Cortex of kidney (tissue), 1 donor: ENCODE measurements around the gene AGPAT4.

ENCODE experiments used
- DNase-seq: peaks from one replicate; lab custom pipeline; 2025; lab: John Stamatoyannopoulos, UW

The AGPAT4 gene

GRCh38 chr6:161281092-161281491 is 7.2 kb upstream of the AGPAT4 start:
- no peak for DNase-seq

- no peak for DNase-seq
These were observed 6.0 kb upstream of the AGPAT4 start for GRCh38 chr6:161279677-161280415.

DNA sequence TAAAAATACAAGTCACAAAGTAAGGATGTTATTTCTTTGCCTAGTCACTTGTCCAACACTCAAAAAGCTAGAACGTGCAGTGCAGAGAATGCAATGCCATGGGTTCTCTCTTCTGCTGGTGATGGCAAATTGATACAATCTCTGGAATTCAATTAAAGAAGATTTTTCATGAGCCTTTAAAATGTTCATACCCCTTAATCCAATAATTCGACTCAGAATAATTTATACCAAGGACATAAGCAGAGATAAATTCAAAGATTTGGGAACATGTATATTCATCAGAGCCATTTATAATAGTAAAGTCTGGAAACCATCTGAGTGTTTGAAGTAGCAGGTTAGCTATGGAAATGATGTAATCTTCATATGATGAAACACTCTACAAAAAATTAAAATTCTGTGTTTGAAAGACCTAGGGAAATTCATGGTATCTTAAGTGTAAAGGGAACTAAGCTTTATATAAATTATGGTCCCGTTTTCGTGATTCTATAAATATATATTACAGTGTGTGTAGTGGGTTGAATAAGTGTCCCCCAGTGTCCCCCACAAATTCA is 2.8 kb upstream of the AGPAT4 start:
- no peak for DNase-seq

- DNase-seq = no peak
These were observed 1.0 kb upstream of the AGPAT4 start for GRCh38 chr6:161274898-161275297.

DNA sequence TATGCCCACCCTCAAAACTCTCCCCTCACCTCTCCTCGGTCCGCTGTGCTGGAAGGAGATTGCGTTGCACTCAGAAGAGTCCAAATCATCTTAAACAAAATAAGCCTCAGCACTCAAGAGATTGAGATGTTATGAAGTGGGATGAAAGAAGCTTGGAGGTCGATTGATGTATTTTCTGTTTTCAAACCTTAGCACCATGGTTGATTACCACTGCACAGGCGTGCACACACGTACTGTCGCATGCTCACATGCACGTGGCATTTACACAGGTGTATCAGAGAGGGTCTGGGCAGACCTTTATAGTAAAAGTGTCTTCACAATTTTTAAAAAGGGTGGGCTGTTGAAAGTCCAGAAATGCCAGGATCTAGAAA is 612 bp upstream of the AGPAT4 start:
- DNase-seq = no peak

GRCh38 chr6:161273274-161273751 is 548 bp downstream of the AGPAT4 start:
- no peak for DNase-seq

DNA sequence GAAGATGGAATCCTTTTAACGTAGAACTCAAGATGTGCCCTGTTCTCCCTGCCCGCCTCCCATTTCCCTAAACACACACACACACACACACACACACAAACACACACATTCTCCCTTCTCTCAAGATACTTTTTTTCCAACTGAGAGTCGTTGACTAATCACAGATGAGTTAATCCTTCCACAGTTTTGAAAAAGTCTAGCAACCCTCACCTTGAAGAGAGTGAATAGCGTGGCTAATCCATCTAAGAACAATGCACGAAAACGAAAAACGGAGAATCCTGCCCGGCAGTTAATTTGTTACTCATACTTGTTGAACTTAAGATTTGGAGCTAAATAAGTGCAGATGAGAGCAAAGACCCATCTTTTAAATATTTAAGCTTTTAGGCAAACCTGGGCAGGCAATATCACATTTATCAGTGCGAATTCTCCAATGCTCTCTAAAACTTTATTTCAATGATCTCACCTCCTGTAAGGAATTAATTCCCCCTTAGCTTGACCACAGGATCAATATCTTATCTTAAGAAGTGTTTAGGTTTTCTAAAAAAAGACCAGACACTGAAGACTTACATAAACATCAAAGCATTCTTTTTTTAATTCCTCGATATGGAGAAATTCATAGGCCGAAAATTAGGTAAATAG is 1.1 kb downstream of the AGPAT4 start:
- DNase-seq = no peak

DNA sequence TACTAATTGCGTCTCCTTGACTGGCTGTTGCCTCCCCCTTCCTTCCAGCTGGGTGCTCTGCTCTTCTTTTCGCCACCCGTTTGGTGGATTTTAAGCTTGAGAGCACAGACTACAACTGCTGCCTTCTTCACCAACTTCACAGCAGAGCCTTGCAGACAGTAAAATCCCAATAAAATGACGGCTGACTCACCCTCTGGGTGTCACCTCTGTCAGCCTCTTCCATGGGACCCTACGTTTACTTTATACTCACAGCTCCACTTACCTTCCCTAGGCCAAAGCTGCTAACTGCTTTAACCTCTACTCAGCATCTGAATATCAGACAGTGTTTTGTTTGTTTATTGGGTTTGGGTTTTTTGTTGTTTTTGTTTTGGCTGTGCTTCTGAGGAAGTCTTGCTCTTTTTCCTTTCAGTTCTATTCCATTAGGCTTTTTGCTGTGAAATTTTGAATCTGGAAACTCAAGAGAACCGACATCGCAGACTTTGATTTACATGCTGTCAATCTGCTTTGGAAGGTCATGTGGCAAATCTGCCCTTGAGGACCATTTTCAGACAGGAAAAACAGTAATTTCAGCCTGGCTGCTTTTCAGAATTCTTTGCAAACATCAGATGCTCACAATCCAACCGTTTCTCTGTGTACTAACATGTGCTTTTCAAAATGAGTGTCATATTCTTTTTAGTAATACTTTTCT is 2.4 kb downstream of the AGPAT4 start:
- no peak for DNase-seq

GRCh38 chr6:161270116-161270515 is 3.7 kb downstream of the AGPAT4 start:
- DNase-seq = no peak

GRCh38 chr6:161269310-161269709 is 4.6 kb downstream of the AGPAT4 start:
- DNase-seq = no peak

GRCh38 chr6:161268531-161269210 is 5.2 kb downstream of the AGPAT4 start:
- DNase-seq = no peak

DNA sequence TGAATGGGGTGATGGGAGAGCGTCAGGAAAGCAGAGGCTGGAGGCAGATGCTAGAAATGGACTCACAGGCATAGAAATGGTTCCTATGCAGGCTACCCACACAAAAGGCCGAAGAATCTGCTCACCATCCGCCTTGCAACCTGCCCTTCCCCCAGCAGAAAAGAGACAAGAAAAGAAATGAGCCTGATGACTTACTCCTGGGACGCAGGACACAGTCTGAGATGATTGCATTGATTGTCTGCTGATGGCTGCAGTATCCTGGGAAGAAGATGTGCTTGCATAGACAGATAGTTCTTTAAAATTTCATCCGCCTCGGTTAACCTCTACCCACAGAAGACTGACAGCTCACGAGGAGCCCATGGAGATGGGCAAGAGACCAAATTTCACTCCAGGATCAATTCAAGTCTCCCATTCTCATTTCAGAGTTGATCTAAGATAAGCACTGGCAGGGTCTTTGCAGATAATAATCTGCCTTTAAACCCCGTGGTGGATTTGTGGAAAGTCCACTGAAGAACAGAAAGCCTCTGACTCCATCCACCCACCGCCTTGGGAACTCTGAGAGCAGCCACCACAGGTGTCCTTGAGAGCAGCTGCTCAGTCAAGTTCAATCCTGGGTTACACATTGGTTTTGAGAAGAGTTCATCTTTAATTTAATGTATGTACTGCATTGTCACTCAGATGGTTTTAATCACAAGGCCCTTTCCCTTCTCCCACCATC is 7.2 kb downstream of the AGPAT4 start:
- no peak for DNase-seq

- no peak for DNase-seq
These were observed 7.9 kb downstream of the AGPAT4 start for GRCh38 chr6:161265975-161266374.

GRCh38 chr6:161265554-161265953 is 8.3 kb downstream of the AGPAT4 start:
- no peak for DNase-seq

GRCh38 chr6:161264181-161264580 is 9.7 kb downstream of the AGPAT4 start:
- no peak for DNase-seq

DNA sequence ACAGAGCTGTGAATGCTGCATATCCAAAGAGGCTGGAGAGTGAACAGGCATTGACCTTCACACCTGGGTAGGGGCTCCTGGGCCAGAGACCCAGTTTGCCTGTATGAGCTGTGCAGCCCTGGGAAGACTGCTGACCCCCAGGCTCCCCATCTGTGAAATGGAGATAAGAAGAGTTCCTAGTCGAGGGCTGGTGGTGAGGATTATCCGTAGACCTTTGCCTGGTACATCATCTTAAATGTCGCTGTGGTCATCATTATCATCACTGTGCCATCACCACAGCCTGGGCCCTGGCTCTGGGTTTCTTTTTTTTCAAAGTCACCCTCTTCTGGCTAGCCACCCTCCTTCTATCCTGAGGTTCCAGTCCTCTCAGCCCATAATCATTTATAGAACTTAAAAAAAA is 12.0 kb downstream of the AGPAT4 start:
- DNase-seq = no peak

DNA sequence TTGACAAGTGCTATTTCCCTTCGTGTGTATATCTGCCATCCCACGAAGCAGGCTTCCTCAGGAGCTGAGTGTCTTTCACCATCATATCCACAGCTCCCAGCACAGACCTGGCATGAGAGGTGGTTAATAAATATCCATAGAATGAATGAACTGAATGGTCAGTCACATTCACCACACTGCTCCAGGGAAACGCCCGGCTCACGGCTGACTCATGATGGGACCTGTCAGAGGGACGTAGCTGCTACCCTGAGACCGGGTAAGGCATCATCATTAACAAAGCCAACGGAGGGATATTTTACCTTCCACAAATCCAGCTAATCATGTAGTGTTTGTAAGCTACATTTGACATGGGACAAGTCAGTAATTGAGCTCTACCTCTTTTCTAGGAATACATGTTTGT is 12.5 kb downstream of the AGPAT4 start:
- no peak for DNase-seq

- DNase-seq = no peak
These were observed 14.6 kb downstream of the AGPAT4 start for GRCh38 chr6:161259302-161259701.

DNA sequence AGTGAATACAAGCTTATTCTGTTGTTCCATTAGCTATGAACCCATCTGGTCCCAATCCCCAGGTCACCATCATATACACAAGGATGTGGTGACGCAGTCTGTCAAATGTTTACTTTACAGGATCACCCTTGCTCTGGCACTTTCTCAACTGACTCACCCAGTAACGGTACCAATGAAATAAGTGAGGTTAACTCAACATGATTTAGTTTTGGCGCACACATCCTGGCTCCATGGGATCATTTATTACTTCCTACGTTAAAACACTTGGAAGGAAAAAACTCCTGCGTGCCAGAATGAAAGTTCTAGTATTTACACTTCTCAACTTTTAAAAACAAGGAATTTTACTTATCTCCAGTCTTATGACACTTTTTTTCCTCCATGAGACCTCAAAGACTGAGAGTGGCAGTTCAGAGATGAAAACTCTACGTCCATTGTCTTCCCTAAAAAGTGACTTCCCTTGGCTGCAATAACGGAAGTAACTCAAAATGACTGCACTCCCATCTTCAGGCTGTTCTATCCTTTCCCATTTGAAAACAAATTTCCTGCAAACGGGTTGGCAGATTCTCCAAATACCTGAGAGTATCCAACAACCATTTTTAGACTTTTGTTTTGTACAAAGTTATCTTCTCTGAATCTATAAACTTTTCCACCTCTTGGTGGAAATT is 15.9 kb downstream of the AGPAT4 start:
- no peak for DNase-seq

DNA sequence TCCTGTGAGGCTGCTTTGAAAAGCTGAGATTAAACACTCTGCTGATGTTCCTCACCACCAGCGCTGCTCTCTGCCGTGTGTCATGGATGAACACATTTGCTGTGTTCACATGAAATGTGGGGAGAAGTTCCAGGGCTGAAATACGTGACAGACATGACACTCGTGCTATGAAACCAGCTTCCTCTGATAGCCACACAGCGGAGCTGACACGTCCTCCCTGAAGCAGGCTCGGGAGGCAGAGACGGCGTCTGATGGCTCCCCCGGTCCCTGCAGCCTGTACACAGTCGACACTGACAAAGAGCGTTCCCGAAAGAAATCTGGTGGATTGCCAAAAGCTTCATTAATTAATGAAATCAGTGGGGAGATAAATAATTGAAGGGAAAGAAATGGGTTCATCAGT is 17.5 kb downstream of the AGPAT4 start:
- no peak for DNase-seq

GRCh38 chr6:161255518-161255917 is 18.3 kb downstream of the AGPAT4 start:
- DNase-seq = no peak
